AG20443 (cell line): ENCODE measurements around the gene ZBED5.
"Not testable (repeated sequence)": the region's sequence is repeated elsewhere in the genome, so short reads cannot be mapped to it uniquely, and the experiment has no call there.

Experiments used
- DNase-seq: peaks from one replicate; pipeline ENCODE4 v3.0.0; 2012; ENCODE audit warnings: low spot score, mixed read lengths

Gene ZBED5

DNA sequence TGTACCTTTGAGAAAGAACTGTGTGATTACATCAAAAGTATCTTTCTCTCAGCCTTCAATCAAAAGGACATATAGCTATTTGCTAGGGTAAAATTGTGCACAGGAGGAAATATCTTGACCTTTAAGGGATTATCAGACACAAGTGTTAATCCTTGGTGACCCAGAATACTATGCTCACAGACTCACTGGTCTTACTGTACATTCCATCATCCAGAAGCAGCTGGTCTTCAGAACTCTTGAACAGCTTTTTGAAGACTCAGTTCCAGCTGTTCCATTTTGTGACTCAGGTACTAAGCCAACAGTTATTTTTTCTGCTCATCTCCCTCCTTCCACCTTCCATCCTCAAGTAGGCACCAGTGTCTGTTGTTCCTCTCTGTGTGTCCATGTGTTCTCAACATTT, 19.8 kb downstream of the ZBED5 start:
- no peak for DNase-seq

DNA sequence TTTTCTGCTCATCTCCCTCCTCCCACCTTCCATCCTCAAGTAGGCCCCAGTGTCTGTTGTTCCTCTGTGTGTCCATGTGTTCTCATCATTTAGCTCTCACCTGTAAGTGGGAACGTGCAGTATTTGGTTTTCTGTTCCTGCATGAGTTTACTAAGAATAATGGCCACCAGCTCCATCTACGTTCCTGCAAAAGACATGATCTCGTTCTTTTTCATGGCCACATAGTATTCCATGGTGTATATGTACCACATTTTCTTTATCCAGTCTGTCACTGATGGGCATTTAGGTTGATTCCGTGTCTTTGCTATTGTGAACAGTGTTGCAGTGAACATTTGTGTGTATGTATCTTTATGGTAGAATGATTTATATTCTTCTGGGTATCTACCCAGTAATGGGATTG, 21.0 kb downstream of the ZBED5 start:
- not testable (repeated sequence) for DNase-seq

DNA sequence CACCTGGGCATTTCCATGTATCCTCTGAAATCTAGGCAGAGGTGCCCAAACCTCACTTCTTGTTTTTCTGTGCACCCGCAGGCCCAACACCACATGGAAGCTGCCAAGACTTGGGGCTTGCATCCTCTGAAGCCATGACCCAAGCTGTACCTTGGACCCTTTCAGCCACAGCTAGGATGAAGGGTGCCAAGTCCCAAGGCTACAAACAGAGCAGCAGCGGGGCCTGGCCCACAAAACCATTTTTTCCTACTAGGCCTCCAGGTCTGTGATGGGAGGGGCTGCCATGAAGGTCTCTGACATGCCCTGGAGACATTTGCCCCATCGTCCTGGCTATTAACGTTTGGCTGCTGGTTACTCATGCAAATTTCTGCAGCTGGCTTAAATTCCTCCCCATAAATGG, 28.7 kb downstream of the ZBED5 start:
- DNase-seq = no peak

DNA sequence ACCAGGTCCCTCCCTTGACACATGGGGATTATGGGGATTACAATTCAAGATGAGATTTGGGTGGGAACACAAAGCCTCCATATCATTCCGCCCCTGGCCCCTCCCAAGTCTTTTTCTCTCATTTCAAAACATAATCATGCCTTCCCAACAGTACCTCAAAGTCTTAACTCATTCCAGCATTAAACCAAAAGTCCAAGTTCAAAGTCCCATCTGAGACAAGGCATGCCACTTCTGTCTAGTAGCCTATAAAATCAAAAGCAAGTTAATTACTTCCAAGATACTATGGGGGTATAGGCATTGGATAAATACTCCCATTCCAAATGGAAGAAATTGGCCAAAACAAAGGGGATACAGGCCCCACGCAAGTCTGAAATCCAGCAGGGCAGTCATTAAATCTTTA, 29.5 kb downstream of the ZBED5 start:
- no peak for DNase-seq

DNA sequence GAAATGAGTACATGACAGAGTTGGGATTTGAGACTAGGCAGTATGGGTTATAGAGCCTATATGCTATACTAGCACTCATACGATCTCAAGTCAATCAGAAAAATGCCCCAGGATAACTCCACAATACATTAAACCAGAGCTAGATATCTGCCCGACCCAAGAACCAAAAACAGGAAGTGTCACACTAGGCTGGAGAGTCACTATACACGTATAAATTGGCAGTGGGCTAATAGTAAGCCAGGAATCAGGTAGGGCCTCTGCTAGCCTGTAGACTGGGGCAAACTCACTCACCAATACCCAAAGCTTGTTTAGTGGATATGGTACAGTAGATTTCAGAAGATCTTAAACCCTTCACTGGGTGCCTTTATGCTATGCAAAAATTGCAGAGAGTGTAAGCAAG, 33.0 kb downstream of the ZBED5 start:
- DNase-seq = no peak

DNA sequence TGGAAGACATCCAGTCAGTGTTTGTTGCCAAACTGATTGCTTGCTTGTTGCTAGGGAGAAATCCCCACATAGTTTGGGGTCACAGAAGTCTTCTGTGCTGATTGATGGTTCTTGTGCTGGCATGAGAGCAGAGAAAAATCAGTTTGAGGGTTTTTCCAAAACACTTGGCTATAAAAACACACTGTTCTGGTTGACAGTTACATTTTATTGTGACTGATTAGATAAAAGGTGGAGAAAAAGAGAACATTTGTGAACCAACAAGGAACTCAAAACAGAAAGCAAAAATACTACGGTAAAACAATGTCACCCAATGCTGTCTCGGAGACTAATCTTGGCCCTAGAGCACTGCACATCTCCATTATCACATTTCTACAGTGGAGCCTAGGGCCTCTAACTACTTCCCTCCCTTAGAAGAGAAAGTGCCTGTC, 34.7 kb downstream of the ZBED5 start:
- DNase-seq = no peak

DNA sequence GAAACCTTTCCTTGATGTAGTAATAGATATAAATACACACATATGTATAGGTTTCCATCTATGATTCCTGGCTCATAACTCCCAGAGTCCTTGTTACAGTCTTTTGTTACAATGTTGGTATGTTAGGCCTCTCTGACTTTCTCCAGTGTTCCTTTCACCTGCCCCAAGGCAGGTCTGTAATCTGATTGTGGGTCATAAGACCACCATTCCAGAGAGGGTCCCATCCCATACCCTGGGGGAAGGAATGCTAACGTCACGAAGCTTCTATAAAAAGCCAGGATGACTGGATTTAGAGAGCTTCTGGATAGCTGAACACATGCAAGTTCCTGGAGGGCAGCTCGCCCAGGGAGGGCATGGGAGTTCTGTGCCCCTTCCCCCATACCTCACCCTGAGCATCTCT, 35.4 kb downstream of the ZBED5 start:
- not testable (repeated sequence) for DNase-seq

DNA sequence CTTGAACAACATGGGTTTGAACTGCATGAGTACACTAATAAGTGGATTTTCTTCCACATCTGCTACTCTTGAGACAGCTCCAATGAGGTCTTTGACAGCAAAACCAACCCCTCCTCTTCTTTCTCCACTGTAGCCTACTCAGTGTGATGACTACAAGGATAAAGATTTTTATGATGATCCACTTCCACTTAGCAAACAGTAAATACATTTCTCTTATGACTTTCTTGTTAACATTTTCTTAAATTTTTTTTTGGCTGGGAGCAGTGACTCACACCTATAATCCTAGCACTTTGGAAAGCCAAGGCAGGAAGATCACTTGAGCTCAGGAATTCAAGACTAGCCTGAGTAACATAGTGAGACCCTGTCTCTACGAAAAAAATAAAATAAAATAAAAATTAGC, 39.3 kb downstream of the ZBED5 start:
- peak; percentile 49 for DNase-seq

DNA sequence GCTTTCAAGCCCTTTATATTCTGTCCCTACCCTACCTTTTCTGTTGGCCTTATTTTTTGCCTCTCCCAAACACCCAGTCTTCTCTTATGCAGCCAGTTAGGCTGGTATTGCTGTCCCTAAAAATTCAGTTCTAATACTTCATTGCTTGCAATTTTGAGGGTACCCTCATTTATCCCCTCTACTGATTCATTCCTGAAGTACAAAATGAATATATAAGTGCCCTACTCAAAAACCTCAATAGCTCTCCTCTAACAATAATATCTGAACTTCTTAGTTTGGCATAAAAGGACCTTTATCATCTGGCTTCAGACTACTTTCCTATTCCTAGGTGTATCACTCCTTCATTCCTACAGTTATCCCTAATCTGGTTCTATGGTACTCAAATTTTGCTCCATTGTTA, 43.9 kb downstream of the ZBED5 start:
- DNase-seq = no peak

DNA sequence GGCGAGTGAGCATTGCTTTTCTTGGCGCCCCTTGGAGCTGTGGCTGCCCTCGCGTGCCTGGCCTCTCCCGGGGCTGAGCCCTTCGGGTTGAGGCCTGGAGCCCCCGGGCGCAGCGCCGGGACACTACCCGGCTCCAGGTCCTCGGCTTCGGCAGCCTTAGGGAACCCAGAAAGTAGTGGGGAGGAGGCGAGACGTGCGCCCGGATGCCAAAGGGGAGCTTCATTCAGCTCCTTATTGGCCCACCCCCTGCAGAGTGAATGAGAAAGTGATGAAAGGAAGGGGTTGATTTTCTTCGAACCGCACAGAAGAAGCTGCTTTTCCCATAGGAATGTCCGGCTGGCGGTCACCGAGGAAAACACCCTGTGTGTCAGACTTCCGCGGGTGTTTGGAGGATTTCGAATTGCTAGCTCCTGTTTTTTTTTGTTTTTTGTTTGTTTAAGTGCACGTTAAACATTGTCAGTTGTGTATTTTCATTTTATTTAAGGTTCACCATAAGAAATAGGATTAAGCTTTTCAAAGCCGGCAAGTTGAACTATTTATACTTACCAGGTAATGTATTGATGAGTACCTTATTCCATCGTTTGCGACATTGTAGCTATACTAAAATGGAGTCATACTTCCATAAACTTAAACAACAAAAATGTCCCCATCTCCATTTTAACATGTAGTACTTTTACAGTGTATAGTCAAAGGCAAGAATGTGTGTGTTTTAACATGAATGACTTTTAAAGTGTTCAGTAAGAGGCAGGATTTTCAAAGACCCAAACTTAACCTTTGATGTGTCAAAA, 48.3 kb downstream of the ZBED5 start:
- peak; percentile 75 for DNase-seq

DNA sequence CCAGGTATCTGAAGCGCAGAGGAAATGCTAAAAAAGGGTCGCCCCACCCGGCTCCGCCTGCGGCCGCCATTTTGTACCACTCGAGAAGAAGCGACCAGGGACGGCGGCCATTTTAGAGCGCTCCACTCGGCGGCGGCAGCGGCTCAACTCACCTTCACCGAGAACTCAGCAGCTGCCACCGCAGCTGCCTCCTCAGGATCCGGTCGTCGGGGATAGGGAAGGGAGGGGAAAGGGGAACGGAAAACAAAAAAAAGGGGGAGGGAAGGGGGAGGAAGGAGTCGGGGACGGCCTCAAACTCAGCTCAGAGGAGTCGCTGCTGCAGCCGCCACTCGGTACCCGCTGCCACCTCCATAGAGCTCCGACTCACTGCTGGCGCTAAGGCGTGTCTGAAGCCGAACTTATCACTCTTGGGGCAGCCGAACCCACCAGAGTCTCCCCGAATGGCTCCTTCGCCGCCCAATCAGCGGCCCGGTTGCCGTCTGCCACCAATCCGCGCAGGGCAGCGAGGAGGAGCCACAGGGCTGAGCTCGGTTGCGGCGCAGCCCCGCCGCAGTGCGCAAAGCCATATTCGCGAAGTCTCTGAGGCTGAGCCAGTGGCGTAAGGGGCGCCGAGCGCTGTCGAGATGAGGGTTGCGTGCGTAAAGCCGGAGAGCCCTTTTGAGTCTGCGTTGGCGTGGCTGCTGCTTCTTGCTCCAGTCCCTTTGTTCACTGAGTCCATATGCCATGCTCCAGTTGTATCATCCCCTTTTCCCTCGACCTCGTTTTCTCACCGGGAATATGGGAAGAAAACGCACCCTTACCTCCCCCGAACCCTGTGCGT, 49.1 kb downstream of the ZBED5 start, which contains the start of gene EIF4G2:
EIF4G2 (minus strand) TSS at position 374 of the 820 bp plus-strand sequence.
- peak; percentile 99 for DNase-seq

DNA sequence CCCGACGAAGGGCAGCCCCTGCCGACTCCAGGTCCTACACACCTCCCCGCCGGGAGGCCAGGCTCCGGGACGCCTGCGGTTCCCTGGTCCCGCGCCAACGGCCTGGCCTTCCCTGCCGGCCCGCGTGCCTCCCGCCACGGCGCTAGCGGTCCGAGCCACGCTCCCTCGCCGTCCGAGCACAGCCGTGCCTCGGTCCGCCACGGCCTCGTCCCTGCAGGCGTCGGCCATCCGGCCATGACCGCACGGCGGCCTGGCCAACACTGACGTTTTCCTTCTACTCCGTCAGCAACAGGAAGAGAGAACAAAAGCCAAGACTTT, 49.7 kb downstream of the ZBED5 start:
- no peak for DNase-seq

DNA sequence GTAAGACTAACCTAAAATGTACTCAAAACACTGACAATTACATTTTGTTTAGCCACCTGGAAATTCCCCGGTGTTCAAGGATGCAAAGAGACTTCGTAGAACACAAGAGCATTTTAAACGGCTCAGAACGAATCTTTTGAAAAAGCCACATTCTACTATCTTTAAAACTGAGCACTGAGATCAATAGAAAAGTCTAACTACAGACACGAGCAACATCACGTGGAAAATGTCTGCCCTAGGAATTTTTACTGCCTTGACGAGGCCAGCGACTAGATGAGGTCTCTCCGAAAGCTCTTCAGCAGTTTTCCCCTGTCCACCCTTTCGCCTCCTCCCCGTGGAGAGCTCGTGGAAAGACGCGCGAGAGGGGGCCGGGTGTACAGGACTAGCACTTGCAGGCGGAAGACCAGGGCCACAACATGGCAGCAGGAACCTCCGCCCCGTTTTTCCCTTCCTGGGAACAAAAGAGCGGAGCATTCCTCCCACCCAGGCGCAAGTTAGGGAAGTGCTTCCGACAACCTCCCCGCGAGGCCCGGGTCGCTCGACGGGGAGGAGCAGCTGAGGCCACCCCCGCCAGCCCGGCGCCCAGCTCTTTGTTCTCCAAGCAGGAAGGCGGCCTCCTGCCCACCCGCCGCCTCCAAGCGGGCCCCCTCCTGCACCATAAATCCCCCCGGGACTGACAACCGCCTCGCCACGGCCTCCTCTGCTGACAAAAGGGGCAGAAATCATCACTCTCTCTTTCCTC, 50.2 kb downstream of the ZBED5 start:
- DNase-seq = peak; percentile 58

DNA sequence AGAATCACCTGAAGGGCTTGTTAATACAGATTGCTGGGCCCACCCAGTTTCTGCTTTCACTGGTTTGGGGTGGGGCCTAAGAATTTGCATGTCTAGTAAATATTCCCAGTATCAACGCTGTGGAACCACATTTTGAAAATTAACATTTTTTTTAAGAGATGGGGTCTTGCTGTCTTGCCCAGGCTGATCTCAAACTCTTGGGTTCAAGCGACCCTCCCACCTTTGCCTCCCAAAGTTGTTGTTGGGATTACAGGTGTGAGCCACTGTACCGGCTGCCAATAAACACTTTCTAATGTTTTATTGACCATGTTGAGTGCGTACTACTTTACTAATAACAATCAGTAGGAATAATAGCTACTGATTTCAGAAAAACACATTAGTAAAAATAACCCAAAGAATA, 51.6 kb downstream of the ZBED5 start:
- no peak for DNase-seq

DNA sequence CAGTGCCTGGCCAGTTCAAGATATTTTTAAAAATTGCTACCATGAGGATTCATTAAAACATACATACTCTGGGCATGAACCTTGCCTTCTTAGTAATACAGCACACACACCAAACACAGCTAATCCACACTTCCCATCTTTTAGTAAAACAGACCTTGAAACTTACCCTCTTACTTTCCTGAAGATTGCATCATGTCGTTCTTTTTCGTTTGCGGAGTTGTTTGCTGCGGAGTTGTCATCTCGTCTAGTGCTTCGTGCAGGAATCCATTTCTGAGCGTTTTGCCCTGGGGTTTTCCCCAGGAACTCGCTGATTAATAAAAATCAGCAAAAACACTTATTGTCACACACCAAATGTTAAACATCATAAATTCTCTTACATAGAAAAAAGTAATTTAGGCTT, 52.1 kb downstream of the ZBED5 start:
- no peak for DNase-seq

DNA sequence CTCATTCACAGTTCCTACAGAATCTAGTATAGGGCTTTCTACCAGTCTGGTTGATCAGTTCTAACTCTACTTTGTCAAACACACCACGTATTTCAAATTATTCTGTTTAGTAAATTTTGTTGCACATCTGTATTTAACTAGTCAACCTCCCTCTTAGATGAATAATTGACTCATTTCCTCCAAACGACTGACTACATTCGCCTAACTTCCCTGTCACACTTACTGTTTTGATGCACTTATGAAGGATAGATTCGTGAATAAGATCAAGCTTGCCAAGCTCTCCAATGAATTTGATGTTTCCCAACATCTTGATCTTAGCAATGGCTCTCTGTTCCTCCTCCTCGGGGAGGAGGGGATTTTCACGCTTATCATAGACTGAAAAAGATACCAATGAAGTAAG, 54.2 kb downstream of the ZBED5 start:
- no peak for DNase-seq
